SK-N-SH (cell line): Measurements from ENCODE around the gene EN2. TPM values are rescaled to one million over a fixed set of nuclear protein-coding genes. Genes with fewer than 3 reads are reported as not detected.

Experiments
- CTCF ChIA-PET: fragments of 300-600, 350-600 bp; formaldehyde crosslinking; extraction: SDS; loops from one replicate; lab custom pipeline; 2021; lab: Yijun Ruan, JAX
- POLR2A ChIA-PET: fragments of 350-600 bp; sonication (Branson Sonifier 250); formaldehyde crosslinking; extraction: SDS; loops from one replicate; lab custom pipeline; 2020; ENCODE audit warnings: antibody characterized with exemption, inconsistent platforms; lab: Yijun Ruan, JAX
- DNase-seq: peaks from one replicate; pipeline ENCODE4 v3.0.0; 2012
- H2AFZ ChIP-seq: fragments of 200-600 bp; sonication (generic); 2 replicates; pipeline ENCODE4 v1.8.1; 2016; ENCODE audit warnings: antibody characterized with exemption, mild to moderate bottlenecking, low read depth
- H3F3A ChIP-seq: fragments of 200-600 bp; sonication (generic); replicated peaks from 2 replicates; pipeline ENCODE3; 2016; ENCODE audit warnings: antibody characterized with exemption, mild to moderate bottlenecking; ENCODE audit not compliant: insufficient read depth
- H3K27ac ChIP-seq, 2 experiments: fragments of 200-500 bp in 1 of 2; fragments of 200-600 bp in 1 of 2; sonication (Bioruptor generic) in 1 of 2; sonication (generic), shearing (Covaris generic) in 1 of 2; 2 replicates each; pipeline versions ENCODE4 v1.5.1 to v1.6.1; 2014 to 2016; ENCODE audit warnings: low read depth in 2 of 2, inconsistent platforms in 1 of 2, low read length in 1 of 2, mild to moderate bottlenecking in 1 of 2, mixed read lengths in 1 of 2
- H3K27me3 ChIP-seq: fragments of 200-600 bp; sonication (generic), shearing (Covaris generic); 2 replicates; pipeline ENCODE4 v1.6.1; 2016; ENCODE audit warnings: mixed run types; ENCODE audit not compliant: insufficient read depth
- H3K36me3 ChIP-seq, 2 experiments: fragments of 200-500 bp in 1 of 2; fragments of 200-600 bp in 1 of 2; sonication (Bioruptor generic) in 1 of 2; sonication (generic) in 1 of 2; replicated peaks in 1 of 2; 2 replicates each; pipeline versions ENCODE3 to v1.5.1; 2014 to 2016; ENCODE audit warnings: low read length in 1 of 2, mild to moderate bottlenecking in 1 of 2; ENCODE audit not compliant: insufficient read depth in 2 of 2, control insufficient read depth in 1 of 2
- H3K4me1 ChIP-seq, 2 experiments: fragments of 200-500 bp in 1 of 2; fragments of 200-600 bp in 1 of 2; sonication (Bioruptor generic) in 1 of 2; sonication (generic), shearing (Covaris generic) in 1 of 2; 2 replicates each; pipeline versions ENCODE4 v1.5.1 to v1.6.1; 2014 to 2016; ENCODE audit warnings: low read depth in 1 of 2, low read length in 1 of 2, mixed run types in 1 of 2; ENCODE audit not compliant: insufficient read depth in 2 of 2, control insufficient read depth in 1 of 2
- H3K4me2 ChIP-seq: fragments of 200-600 bp; sonication (generic), shearing (Covaris generic); 2 replicates; pipeline ENCODE4 v1.6.1; 2017; ENCODE audit warnings: mixed run types
- H3K4me3 ChIP-seq, 2 experiments: fragments of 200-500 bp in 1 of 2; fragments of 200-600 bp in 1 of 2; sonication (Bioruptor generic) in 1 of 2; sonication (generic), shearing (Covaris generic) in 1 of 2; 2 replicates each; pipeline versions ENCODE4 v1.5.1 to v1.8.1; 2014 to 2016; ENCODE audit warnings: low read depth in 2 of 2, inconsistent platforms in 1 of 2, low read length in 1 of 2, mild to moderate bottlenecking in 1 of 2, mixed read lengths in 1 of 2, moderate library complexity in 1 of 2
- H3K79me2 ChIP-seq: fragments of 200-600 bp; sonication (generic); 2 replicates; pipeline ENCODE4 v1.8.1; 2017; ENCODE audit warnings: mild to moderate bottlenecking; ENCODE audit not compliant: insufficient read depth
- H3K9ac ChIP-seq: fragments of 200-600 bp; sonication (generic); 2 replicates; pipeline ENCODE4 v1.6.1; 2017; ENCODE audit warnings: mixed run types
- H3K9me2 ChIP-seq: fragments of 200-600 bp; sonication (generic); 2 replicates; pipeline ENCODE4 v1.6.1; 2017; ENCODE audit warnings: mixed run types
- H3K9me3 ChIP-seq: fragments of 200-600 bp; sonication (generic); 2 replicates; pipeline ENCODE4 v1.6.1; 2017; ENCODE audit warnings: mixed run types, mild to moderate bottlenecking, moderate library complexity
- H4K20me1 ChIP-seq: fragments of 200-600 bp; sonication (generic); 2 replicates; pipeline ENCODE4 v1.6.1; 2017; ENCODE audit warnings: mild to moderate bottlenecking, mixed run types; ENCODE audit not compliant: insufficient read depth
- ELF1 ChIP-seq: IDR thresholded peaks from 2 replicates; pipeline ENCODE4 v1.4.0; 2012
- EP300 ChIP-seq, 2 experiments: IDR thresholded peaks; 2 replicates each; pipeline versions ENCODE4 v1.4.0 to v1.6.1; 2012; ENCODE audit warnings: borderline replicate concordance in 1 of 2, low read depth in 1 of 2, low read length in 1 of 2
- EZH2phosphoT487 ChIP-seq: fragments of 200-600 bp; sonication (generic); IDR thresholded peaks from 2 replicates; pipeline ENCODE4 v1.6.1; 2017; ENCODE audit warnings: low read depth, mixed run types, mild to moderate bottlenecking, antibody characterized with exemption, moderate library complexity, borderline replicate concordance
- FOXM1 ChIP-seq: IDR thresholded peaks from 2 replicates; pipeline ENCODE4 v1.4.0; 2012; ENCODE audit warnings: low read depth, mild to moderate bottlenecking
- GATA2 ChIP-seq: sonication (generic); formaldehyde crosslinking; IDR thresholded peaks from 2 replicates; pipeline ENCODE4 v1.5.0; 2020; ENCODE audit warnings: mild to moderate bottlenecking, missing genetic modification reagents
- MXI1 ChIP-seq: IDR thresholded peaks from 2 replicates; pipeline ENCODE4 v1.6.1; 2012; ENCODE audit warnings: mild to moderate bottlenecking, low read depth, low read length, improper control_type of control experiment
- NFIC ChIP-seq: IDR thresholded peaks from 2 replicates; pipeline ENCODE4 v1.4.0; 2012; ENCODE audit warnings: borderline replicate concordance
- NRF1 ChIP-seq: IDR thresholded peaks from 2 replicates; pipeline ENCODE4 v1.6.1; 2012; ENCODE audit warnings: low read depth, mild to moderate bottlenecking, low read length
- PBX3 ChIP-seq: IDR thresholded peaks from 2 replicates; pipeline ENCODE4; 2012
- RFX5 ChIP-seq: IDR thresholded peaks from 2 replicates; pipeline ENCODE4 v1.6.1; 2012; ENCODE audit warnings: mild to moderate bottlenecking, improper control_type of control experiment, low read length
- TAF1 ChIP-seq: IDR thresholded peaks from 2 replicates; pipeline ENCODE4 v1.6.1; 2012; ENCODE audit warnings: low read depth, mild to moderate bottlenecking, low read length, moderate library complexity, borderline replicate concordance
- TCF12 ChIP-seq: IDR thresholded peaks from 2 replicates; pipeline ENCODE4 v1.4.0; 2012
- WGBS: methylation state at CpG from one replicate; pipeline ENCODE4 v1.1.6; 2017; ENCODE audit warnings: low lambda C conversion rate; 5-methylcytosine and 5-hydroxymethylcytosine counted together
- polyA plus RNA-seq, 3 experiments: library from polyadenylated mRNA; depleted of rRNA; stranded (reverse); fragments of >200 nt; gene quantifications; 2 replicates each; pipeline ENCODE4 v1.2.3, GENCODE V29; 2012
- TF ChIP-seq, protein P1 (sequence below): IDR thresholded peaks from 2 replicates; pipeline ENCODE4 v1.4.0; 2012; ENCODE audit warnings: low read depth
- TF ChIP-seq, protein P2 (sequence below): IDR thresholded peaks from 2 replicates; pipeline ENCODE4 v1.6.1; 2012; ENCODE audit warnings: mild to moderate bottlenecking, low read depth, low read length, moderate library complexity

The EN2 gene
- polyA plus RNA-seq, 1 of the 3 experiments (the other 2 are of a cell fraction), result 0.02 TPM

DNA sequence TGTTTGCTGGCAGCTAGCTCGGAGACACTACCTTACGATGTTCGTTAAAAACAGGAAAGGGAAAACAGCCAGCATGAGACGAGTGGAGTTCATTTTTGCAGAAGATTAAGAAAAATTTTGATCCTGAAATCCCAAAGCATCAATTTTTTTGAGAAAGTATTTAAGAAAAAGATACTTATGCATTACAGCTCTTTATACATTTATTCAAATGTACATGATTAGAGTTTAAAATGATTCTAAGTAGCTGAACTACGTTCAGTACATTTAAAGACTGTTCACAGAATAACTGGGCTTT lies 53.7 kb downstream of the EN2 start (continued):
- TF ChIP-seq TAF1 (no peak), GATA2 (CRISPR knock-in tag) (no peak)
- TF ChIP-seq, protein P1, sequence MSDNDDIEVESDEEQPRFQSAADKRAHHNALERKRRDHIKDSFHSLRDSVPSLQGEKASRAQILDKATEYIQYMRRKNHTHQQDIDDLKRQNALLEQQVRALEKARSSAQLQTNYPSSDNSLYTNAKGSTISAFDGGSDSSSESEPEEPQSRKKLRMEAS, result no peak

GRCh38 chr7:155512246-155512887 lies 54.4 kb downstream of the EN2 start:
- Histone ChIP-seq H3K4me2 (no peak overlapping the region), H3K79me2 (no peaks in the 10 kb centered on the region), H4K20me1 (no peaks in the 10 kb centered on the region), H3K9me3 (no peaks in the 10 kb centered on the region; the same call in 1 of the 2 replicates), H3K9me2 (no peaks in the 10 kb centered on the region), H3K4me3 (no peak overlapping the region)
- DNase-seq, result no peak
- TF ChIP-seq FOXM1 (no peak), EP300 (IDR thresholded peaks at IDR 0.05; ENCODE audit: borderline replicate concordance in 1 of 2, low read depth in 1 of 2, low read length in 1 of 2) (no peak), PBX3 (no peak), NRF1 (no peak), ELF1 (no peak), MXI1 (no peak), TCF12 (no peak), NFIC (no peak), EZH2phosphoT487 (no peak), RFX5 (no peak)
- TF ChIP-seq, protein P2, sequence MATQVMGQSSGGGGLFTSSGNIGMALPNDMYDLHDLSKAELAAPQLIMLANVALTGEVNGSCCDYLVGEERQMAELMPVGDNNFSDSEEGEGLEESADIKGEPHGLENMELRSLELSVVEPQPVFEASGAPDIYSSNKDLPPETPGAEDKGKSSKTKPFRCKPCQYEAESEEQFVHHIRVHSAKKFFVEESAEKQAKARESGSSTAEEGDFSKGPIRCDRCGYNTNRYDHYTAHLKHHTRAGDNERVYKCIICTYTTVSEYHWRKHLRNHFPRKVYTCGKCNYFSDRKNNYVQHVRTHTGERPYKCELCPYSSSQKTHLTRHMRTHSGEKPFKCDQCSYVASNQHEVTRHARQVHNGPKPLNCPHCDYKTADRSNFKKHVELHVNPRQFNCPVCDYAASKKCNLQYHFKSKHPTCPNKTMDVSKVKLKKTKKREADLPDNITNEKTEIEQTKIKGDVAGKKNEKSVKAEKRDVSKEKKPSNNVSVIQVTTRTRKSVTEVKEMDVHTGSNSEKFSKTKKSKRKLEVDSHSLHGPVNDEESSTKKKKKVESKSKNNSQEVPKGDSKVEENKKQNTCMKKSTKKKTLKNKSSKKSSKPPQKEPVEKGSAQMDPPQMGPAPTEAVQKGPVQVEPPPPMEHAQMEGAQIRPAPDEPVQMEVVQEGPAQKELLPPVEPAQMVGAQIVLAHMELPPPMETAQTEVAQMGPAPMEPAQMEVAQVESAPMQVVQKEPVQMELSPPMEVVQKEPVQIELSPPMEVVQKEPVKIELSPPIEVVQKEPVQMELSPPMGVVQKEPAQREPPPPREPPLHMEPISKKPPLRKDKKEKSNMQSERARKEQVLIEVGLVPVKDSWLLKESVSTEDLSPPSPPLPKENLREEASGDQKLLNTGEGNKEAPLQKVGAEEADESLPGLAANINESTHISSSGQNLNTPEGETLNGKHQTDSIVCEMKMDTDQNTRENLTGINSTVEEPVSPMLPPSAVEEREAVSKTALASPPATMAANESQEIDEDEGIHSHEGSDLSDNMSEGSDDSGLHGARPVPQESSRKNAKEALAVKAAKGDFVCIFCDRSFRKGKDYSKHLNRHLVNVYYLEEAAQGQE, result no peak
- TF ChIP-seq, protein P1, result no peak
- TF ChIP-seq, all 33 proteins: peak for 0
- ChIA-PET POLR2A (no interaction called here), CTCF (interaction anchor here (1.0 kb wide), 1 partner anchor 10 kb away, joined by 5 read pairs; no protein-coding TSS in a partner anchor)
- no peak overlapping the region for H3K27ac ChIP-seq
- H3K36me3 ChIP-seq, result no peaks in the 10 kb centered on the region
- H2AFZ ChIP-seq, result no peak overlapping the region
- H3K4me1 ChIP-seq, result no peaks in the 10 kb centered on the region
- no peaks in the 10 kb centered on the region for H3F3A ChIP-seq
- H3K27me3 ChIP-seq, result peaks cover 86% of the 10 kb centered on the region
- H3K9ac ChIP-seq, result no peak overlapping the region
- 2% methylated on average over 4 of the region's 4 CpGs for WGBS
